ENCODE data around the gene EEF1G.
"Not testable (repeated sequence)": the region's sequence is repeated elsewhere in the genome, so short reads cannot be mapped to it uniquely, and the experiment has no call there.

EEF1G gene

GRCh38 chr11:62556108-62556874 is 17.4 kb downstream of the EEF1G start:
- peak overlapping the region; percentile 34 for H3K4me3 ChIP-seq (ENCODE audit: low read depth, low read length)
- TF ChIP-seq CTCF (IDR thresholded peaks at IDR 0.05; ENCODE audit: control insufficient read depth, extremely low read depth, insufficient read depth), result no peak
- peak; percentile 89 for DNase-seq (ENCODE audit: low read depth)

GRCh38 chr11:62555464-62556107 is 18.1 kb downstream of the EEF1G start:
- TF ChIP-seq CTCF (IDR thresholded peaks at IDR 0.05; ENCODE audit: control insufficient read depth, extremely low read depth, insufficient read depth), result no peak
- H3K4me3 ChIP-seq (ENCODE audit: low read depth, low read length), result peak overlapping the region; percentile 34
- DNase-seq (ENCODE audit: low read depth), result no peak

GRCh38 chr11:62554387-62555167 is 19.1 kb downstream of the EEF1G start:
- no peak for TF ChIP-seq CTCF (IDR thresholded peaks at IDR 0.05; ENCODE audit: control insufficient read depth, extremely low read depth, insufficient read depth)
- no peak for DNase-seq (ENCODE audit: low read depth)
- H3K4me3 ChIP-seq (ENCODE audit: low read depth, low read length), result no peak overlapping the region

GRCh38 chr11:62553839-62554361 is 19.8 kb downstream of the EEF1G start:
- no peak for TF ChIP-seq CTCF (IDR thresholded peaks at IDR 0.05; ENCODE audit: control insufficient read depth, extremely low read depth, insufficient read depth)
- DNase-seq (ENCODE audit: low read depth), result no peak

GRCh38 chr11:62553080-62553838 is 20.4 kb downstream of the EEF1G start:
- DNase-seq (ENCODE audit: low read depth), result peak; percentile 81
- H3K4me3 ChIP-seq (ENCODE audit: low read depth, low read length), result no peak overlapping the region
- no peak for TF ChIP-seq CTCF (IDR thresholded peaks at IDR 0.05; ENCODE audit: control insufficient read depth, extremely low read depth, insufficient read depth)

More at GRCh38 chr11:62553839-62554361, 19.8 kb downstream of the EEF1G start:
- H3K4me3 ChIP-seq (ENCODE audit: low read depth, low read length), result no peak overlapping the region

GRCh38 chr11:62552485-62553079 is 21.1 kb downstream of the EEF1G start:
- DNase-seq (ENCODE audit: low read depth), result no peak
- TF ChIP-seq CTCF (IDR thresholded peaks at IDR 0.05; ENCODE audit: control insufficient read depth, extremely low read depth, insufficient read depth), result no peak
- H3K4me3 ChIP-seq (ENCODE audit: low read depth, low read length), result no peak overlapping the region

GRCh38 chr11:62550478-62550877 is 23.2 kb downstream of the EEF1G start:
- DNase-seq (ENCODE audit: low read depth); H3K4me3 ChIP-seq (ENCODE audit: low read depth, low read length): not testable (repeated sequence)

All from LNCaP clone FGC (cell line).